NCI-H2107 treated with DMSO at 0.1 percent for 48 hours (cell line): ENCODE data around the gene MGAT5B.

Experiments
- DNase-seq: peaks from one replicate; lab custom pipeline; 2025; ENCODE audit not compliant: unreplicated experiment; lab: John Stamatoyannopoulos, UW

The MGAT5B gene

GRCh38 chr17:76946111-76946771, 78.0 kb downstream of the MGAT5B start:
- no peak for DNase-seq

- no peak for DNase-seq
These were observed 78.5 kb downstream of the MGAT5B start for GRCh38 chr17:76946772-76947135.

- no peak for DNase-seq
These were observed 79.1 kb downstream of the MGAT5B start for GRCh38 chr17:76947309-76947708.

- DNase-seq, result no peak
These were observed 79.6 kb downstream of the MGAT5B start for GRCh38 chr17:76947771-76948170.

DNA sequence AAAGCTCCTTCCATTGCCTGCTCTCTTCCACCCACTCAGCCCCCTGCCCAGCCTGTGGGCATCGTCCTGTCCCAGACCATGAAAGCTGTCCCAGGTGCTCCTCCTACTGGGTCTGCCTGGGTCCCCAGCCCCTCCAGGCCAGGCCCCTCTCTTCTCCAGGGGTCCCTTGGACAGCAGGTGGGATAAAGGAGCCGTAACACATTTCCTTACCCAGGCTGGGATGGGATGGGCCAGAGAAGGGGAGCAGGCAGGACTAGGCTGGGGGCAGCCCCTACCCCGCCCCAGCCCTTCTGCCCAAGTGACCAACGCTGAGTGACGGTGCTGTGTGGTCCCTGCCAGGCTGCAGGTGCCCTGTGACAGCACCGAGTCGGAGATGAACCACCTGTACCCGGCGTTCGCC, 80.1 kb downstream of the MGAT5B start:
- no peak for DNase-seq

DNA sequence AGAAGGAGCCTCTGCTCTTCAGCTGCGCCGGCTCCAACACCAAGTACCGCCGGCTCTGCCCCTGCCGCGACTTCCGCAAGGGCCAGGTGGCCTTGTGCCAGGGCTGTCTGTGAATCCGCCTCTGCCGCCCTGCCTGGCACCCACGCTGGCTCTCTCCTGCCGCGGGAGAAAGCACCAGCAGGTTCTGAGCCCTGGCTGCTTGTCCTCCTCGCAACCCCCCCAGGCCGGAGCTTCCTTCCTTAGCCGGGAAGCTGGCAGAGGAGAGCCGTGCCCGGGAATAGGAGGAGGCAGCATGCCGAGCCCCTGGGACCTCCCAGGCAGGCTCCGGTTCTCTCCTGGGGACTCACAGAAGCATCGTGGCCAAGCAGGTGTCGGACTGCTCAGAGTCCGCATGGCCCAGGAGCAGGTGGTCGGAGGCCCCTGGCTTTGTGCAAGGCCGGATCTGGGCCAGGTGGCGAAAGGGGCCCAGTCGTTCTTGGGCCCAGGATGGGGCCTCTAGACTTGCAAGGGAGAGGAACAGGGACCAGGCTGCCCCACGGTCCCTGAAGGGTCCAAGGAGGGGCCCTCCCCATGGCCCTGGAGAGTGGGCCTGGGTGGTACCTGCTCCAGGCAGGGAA, 80.6 kb downstream of the MGAT5B start:
- no peak for DNase-seq

DNA sequence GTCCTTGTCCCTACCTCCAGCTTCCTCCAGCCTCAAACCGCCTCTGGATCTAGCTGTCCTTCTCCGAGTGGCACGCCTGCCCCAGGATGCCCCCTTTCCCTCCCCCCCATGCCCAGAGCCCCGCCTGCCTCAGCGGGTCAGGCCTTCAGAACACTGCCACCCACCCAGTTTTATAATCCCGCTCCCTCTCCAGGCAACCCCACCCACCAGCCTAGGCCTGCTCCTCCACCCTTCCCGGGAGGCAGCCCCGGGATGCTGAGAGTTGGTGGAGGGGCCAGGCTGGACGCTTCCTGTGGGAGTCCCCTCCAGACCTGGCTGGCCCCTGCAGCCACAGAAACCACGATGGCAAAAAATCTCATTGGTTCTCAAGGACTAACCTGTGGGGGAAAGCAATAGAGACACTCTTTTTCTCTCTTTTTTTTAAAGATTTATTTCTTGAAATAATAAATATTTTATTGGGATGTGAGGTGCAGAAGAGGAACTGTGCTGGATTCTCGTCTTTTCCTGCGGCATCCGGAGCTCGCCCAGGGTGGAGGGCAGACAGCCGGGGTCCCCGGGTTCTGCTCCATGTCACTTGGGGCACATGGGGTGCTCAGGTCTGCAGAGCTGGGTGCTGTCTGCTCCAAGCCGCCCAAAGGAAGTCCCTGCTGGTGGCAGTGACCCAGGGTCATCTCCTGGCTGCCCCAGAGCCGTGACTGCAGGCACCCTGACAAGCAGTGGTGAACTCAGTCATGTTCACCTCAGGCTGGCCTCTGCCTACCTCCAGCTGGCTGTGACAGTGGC, 81.9 kb downstream of the MGAT5B start:
- no peak for DNase-seq

DNA sequence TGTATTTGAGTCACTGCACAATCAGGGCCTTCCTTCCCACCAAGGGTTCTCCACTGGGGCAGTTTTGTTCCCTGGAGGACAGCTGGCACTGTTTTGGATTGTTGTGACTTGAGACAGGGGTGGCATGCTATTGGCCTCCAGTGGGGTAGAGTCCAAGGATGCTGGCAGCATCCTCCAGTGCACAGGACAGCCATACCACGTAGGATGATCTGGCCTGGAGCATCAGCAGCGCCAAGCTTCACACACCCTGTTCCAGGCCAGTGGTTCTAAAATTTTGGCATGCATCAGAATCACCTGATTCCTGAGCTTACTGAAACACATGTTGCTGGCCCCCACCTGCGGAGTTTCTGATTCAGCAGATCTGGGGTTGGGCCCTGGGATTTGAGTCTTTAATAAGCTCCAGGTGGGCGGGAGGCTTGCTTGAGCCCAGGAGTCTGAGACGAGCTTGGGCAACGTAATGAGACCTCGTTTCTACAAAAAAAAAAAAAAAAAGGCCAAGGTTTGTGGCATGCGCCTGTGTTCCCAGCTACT, 83.2 kb downstream of the MGAT5B start:
- no peak for DNase-seq

- no peak for DNase-seq
These were observed 84.2 kb downstream of the MGAT5B start for GRCh38 chr17:76952402-76952801.

- no peak for DNase-seq
These were observed 84.9 kb downstream of the MGAT5B start for GRCh38 chr17:76953066-76953465.

DNA sequence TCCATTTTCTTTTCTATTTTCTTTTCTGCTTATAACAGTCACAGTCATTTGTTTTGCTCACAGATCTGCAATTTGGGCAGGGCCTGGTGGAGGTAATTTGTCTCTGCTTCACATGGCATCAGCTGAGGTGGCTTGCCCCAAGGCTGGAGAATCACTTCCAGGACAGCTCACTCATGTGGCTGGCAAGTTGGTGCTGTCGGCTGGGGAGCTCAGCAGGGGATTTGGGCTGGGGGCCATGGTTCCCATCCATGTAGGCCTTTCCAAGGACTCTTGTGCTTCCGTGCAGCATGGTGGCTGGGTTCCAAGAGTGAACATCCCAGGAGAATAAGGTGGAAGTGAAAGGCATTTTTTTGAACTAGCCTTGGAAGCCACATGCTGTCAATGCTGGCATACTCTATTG, 85.7 kb downstream of the MGAT5B start:
- DNase-seq, result no peak

DNA sequence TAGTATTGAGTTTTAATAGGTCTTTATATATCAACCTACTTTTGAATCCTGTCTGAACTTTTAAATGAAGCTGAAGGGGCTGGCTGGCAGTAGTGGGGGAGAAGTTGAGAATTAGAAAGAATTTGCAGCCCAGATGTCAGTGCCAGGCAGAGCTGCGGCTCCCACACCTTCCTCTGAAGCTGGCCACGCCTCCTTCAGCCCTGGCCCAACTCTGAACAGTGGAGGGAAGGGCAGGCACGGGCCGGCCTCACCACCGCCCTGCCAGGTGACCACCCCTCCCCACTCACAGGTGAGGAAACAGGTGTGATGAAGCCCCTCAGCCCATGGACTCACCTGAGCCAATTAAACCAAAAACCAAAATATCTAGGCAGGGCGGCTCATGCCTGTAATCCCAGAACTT, 87.0 kb downstream of the MGAT5B start:
- DNase-seq, result no peak

DNA sequence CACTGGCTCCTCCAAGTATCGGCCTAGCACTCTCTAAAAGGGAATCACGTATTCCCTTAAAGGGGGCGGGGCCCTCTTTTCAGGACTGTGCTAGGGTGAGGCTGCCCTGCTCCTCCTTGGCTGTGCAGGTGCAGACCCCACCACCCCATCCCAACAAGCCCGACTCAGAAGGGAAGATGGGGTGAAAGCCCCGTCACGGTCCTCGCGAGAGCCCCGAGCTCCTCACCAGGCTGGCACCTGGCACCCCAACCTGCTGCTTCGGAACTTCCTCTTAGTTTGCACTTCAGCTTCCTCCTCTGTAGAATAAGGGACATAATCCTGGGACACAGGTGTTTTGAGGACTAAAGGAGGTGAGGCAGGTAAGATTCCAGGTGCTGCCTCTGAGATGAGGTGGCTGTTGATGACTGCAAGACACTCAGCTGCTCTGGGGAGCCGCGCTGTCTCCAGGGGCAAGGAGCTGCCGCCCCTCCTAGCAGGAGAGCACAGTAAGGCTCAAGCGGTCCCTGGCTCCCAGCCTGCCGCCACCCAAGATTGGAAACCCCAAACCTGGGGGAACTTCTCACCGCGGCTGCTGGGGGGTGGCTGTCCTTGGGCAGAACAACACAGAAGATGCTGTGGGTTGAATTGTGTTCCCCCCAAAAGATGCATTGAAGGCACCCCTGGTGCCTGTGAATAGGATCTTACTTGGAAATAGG, 88.8 kb downstream of the MGAT5B start:
- DNase-seq, result no peak

DNA sequence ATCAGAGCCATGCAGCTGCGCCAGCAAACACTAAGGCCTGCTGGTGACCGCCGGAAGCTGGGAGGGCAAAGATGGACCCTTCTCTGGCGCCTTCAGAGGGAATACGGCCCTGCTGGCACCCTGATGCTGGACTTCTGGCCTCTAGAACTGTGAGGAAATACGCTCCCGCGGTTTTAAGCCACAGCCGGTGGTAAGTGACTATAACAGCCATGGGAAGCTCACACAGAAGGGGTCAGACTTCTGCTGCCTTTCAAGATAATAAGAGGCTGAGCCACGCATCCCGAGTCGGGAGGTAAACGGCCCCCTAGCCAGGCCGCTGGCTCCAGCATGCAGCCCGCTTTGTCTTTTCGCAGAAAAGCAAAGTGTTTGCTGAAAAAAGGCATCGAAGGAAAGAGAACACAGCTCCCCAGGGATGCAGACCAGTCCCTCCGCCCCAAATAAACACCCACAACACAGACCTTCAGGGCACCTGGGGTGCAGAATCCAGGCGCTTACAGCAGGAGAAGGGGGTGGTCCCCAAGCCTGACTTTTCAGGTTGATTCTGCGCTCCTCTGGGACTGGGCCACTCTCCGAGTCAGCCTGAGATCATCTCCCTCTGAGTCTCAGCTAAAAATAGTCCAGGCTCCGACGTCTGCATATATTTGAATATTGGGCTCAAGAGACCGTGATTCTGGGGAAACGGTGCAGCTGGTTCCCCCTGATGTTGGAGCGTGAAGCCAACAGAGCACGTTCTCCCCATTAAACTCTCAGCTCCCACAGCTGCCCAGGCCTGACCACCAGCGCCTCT, 89.7 kb downstream of the MGAT5B start:
- no peak for DNase-seq

DNA sequence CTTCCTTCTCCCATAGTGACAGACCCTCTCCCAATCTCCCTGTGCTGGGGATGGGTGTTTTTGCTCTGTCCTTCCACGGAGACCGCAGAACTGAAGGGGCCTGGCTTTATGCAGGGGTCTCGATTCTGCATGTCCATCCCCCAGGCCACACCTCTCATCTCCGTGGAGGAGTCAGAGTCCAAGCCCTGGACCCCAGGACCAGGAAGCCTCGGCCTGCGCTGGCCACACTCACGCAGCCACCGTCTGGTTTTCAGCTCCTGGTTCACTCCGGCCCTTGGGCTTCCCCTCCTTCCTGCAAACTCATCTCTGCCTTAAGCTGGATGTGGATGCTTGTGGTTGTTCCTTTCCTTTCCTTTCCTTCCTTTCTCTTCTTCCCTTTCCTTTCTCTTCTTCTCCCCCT, 90.8 kb downstream of the MGAT5B start:
- no peak for DNase-seq

GRCh38 chr17:76961869-76962268, 93.7 kb downstream of the MGAT5B start:
- no peak for DNase-seq

GRCh38 chr17:76962858-76963257, 94.7 kb downstream of the MGAT5B start:
- DNase-seq, result no peak

DNA sequence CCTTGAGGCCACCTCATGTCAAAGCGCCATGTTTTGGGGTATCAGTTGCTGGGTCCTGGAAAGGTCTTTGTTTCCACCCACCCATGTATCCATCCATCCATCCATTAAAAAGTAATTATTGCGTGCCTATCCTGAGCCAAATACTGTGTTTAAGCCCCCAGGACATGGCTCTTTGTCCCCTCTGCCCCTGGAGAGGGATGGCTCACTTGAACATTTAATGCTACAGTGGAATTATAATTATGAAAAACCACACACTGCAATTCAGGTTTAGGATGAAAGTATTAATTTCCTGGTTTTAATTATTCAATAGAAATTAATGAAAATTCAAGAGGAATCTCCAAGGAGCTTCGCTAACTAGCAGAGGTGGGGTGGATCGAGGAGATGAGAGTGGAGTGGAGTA, 97.8 kb downstream of the MGAT5B start:
- no peak for DNase-seq

DNA sequence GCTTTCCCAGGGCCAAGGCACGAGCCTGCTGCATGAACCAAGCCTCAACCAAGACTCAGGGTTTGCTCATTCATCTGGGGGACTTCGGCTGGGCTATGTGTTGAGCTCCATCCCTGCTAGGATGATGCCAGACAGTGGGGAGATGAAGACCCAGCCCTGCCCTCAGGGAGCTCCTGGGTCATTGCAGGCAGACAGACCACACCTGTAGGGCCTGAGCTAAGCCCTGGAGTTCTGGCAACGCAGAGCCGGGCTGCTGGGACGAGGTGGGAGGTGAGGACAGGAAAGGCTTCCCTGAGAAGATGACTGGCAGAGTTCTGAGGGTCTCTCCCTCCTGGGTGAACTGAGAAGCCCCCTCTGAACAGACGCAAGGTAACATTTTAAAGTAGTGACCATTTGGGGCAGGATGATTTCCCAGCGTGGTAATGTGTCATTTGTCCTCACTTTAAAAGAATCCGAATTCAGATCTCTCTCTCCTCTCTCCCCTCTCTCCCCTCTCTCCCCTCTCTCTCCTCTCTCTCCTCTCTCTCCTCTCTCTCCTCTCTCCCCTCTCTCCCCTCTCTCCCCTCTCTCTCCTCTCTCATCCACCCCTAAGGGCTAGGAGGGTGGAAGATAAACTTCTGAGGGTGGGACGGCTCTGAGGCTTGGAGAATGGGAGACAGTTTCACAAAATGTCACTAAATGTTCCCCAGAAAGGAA, 98.4 kb downstream of the MGAT5B start:
- DNase-seq, result no peak

DNA sequence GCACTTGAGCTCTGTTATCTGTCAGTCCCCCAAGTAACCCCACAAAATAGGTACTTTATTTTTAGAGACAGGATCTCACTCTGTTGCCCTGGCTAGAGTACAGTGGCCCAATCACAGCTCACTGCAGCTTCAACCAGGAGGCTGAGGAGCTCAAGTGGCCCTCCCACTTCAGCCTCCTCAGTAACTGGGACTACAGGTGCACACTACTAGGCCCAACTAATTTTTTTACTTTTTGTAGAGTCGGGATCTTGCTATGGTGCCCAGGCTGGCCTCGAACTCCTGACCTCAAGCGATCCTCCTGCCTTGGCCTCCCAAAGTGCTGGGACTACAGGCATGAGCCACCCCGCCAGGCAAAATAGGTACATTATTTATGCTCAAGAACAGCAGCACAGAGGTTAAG, 99.6 kb downstream of the MGAT5B start:
- DNase-seq, result no peak
